ENCODE measurements around the gene ACOT7.
"Not testable (repeated sequence)": the region's sequence is repeated elsewhere in the genome, so short reads cannot be mapped to it uniquely, and the experiment has no call there.

DNA sequence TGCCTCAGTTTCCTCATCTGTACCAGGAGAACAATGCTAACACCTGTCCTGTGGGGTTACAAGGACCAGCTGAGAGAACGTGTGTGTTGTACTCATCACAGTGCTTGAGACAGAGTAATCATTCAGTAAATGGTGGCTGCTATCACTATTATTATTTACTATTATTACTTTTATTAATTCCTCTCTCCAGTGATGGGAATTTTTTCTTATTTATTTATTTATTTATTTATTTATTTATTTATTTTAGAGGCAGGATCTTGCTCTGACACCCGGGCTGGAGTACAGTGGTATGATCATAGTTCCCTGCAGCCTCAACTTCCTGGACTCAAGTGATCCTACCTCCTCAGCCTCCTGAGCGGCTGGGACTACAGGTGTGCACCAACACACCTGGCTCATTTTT lies 42.7 kb upstream of the ACOT7 start:
- TF ChIP-seq, protein P1, sequence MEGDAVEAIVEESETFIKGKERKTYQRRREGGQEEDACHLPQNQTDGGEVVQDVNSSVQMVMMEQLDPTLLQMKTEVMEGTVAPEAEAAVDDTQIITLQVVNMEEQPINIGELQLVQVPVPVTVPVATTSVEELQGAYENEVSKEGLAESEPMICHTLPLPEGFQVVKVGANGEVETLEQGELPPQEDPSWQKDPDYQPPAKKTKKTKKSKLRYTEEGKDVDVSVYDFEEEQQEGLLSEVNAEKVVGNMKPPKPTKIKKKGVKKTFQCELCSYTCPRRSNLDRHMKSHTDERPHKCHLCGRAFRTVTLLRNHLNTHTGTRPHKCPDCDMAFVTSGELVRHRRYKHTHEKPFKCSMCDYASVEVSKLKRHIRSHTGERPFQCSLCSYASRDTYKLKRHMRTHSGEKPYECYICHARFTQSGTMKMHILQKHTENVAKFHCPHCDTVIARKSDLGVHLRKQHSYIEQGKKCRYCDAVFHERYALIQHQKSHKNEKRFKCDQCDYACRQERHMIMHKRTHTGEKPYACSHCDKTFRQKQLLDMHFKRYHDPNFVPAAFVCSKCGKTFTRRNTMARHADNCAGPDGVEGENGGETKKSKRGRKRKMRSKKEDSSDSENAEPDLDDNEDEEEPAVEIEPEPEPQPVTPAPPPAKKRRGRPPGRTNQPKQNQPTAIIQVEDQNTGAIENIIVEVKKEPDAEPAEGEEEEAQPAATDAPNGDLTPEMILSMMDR (IDR thresholded peaks at IDR 0.05; ENCODE audit: insufficient read depth, low read length): not testable (repeated sequence)
- TF ChIP-seq GABPA (IDR thresholded peaks at IDR 0.05; ENCODE audit: low read depth); SPI1 (IDR thresholded peaks at IDR 0.05; ENCODE audit: borderline replicate concordance, low read depth): not testable (repeated sequence)

All from HL-60 (cell line).